GM18511 (cell line): Measurements from ENCODE around the gene IFI30.

Experiments used
- ATAC-seq: cut with Tn5 transposase; IDR thresholded peaks from one replicate; pipeline ENCODE4 v1.9.1; 2021; ENCODE audit warnings: mild to moderate bottlenecking, moderate library complexity; ENCODE audit not compliant: unreplicated experiment

The IFI30 gene

GRCh38 chr19:18223860-18224524 is 50.4 kb downstream of the IFI30 start:
- ATAC-seq: no peak

DNA sequence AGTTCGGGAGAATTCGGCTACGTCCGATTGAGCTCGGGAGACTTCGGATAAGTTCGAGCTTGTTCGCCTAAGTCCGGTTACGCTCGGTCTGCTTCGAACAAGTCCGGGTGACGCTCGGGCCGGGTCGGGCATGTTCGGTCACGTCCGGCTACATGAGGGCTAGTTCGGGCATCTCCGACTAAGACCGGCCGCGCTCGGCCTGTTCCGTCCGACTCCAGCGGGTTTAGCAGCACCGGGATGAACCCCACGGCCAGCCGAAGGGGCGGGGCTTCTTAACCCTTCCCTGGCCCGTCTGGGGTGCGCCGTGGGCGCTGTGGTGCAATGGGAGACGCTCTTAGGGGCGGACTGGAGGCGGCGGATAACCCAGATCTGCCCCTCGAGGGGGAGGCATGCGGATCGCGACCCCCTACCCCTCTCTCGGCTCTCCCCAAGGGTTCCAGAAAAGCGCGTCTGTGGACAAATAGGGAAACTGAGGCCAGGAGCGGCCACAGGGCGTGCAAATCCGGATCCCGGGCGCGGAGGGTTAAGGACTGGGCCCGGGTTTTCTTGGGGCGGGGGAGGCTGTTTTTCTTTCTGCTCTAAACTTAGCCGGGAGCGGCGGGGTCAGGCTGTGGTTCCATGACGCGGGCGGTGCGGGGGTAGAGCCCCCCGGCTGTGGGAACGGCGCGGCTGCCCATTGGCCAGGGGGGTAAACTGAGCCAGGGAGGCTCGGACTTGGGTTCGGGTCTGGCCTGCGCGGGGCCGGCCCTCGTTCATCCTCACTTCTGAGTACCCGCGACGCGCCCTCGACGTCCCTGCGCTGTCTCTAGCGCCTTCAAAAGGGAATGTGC is 51.1 kb downstream of the IFI30 start:
- peak; percentile 93 for ATAC-seq

GRCh38 chr19:18225355-18225701 is 51.7 kb downstream of the IFI30 start:
- no peak for ATAC-seq

DNA sequence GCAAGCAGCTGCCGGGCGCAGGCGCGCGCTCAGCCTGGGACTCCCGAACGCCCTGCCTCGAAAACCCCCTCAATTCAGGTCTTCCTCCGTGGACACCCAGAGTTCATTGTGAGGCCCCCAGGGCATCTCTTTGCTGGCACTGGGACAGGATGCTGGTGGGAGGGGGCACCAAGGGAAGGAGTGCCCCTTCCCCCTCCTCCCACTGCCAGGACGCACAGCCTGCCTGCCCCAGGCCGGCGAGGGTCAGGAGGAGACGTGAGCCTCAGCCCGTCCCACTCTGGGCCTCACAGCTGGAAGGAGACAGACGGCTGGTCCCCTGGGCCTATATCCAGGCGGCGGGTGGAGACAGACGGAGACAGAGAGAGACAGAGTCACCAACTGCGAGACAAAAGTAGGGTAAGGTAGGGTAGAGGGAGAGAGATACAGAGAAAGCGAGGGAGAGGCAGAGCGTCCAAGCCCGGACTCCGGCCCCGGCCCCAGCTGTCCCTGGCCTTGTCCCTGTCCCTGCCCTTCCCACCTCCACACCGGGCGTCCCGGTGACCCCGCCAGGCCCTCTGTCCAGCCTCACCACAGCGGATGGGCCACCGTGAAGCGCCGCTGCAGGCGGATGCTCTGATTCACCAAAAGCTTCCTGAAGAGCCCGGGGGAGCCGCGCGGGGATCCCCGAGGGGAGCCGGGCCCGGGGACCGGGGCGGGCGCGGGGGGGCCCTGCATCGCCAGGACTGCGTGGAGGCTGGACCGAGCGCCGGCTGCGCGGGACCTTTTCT is 52.3 kb downstream of the IFI30 start, which contains the start of gene PDE4C:
TSS of gene PDE4C (minus strand) at position 737 of the 767 bp plus-strand sequence. CDS start at position 714, 23 bp downstream.
- no peak for ATAC-seq

GRCh38 chr19:18226956-18227780 is 53.6 kb downstream of the IFI30 start:
- ATAC-seq: no peak
